ENCODE measurements around the gene ZSCAN10. TPM values are rescaled to one million over a fixed set of nuclear protein-coding genes. Genes with fewer than 3 reads are reported as not detected.

Gene ZSCAN10
- total and polyA plus RNA-seq, 2 of the 13 experiments (the other 11 are each of a cell fraction or from before 2014, with no cell fraction given) = not detected

GRCh38 chr16:3123986-3124886 is 25.1 kb upstream of the ZSCAN10 start (continued):
- TF ChIP-seq ZNF619 (CRISPR knock-in tag; IDR thresholded peaks at IDR 0.05) (peak; percentile 59; the same call in 1 of the 2 replicates), ARNT2 (CRISPR knock-in tag; IDR thresholded peaks at IDR 0.05; ENCODE audit: low read depth) (peak; percentile 23; the same call in 1 of the 2 replicates), SRSF9 (IDR thresholded peaks at IDR 0.05; ENCODE audit: borderline replicate concordance, insufficient read depth, low read depth, low read length, poor library complexity, severe bottlenecking) (no peak), ZBTB40 (IDR thresholded peaks at IDR 0.05) (no peak), ZBTB40 (CRISPR knock-in tag; IDR thresholded peaks at IDR 0.05) (no peak; the same call in 1 of the 2 replicates), NR1H2 (CRISPR knock-in tag; IDR thresholded peaks at IDR 0.05; ENCODE audit: borderline replicate concordance, low read depth) (no peak), ZNF782 (CRISPR knock-in tag; IDR thresholded peaks at IDR 0.05; ENCODE audit: borderline replicate concordance) (peak; percentile 23; the same call in 1 of the 2 replicates), ZFP62 (CRISPR knock-in tag; IDR thresholded peaks at IDR 0.05) (no peak), ZNF225 (CRISPR knock-in tag; IDR thresholded peaks at IDR 0.05) (peak; percentile 77), ZNF496 (CRISPR knock-in tag; IDR thresholded peaks at IDR 0.05; ENCODE audit: insufficient replicate concordance) (no peak), ARID3A (IDR thresholded peaks at IDR 0.05; ENCODE audit: low read depth, low read length) (no peak), GZF1 (CRISPR knock-in tag; IDR thresholded peaks at IDR 0.05) (no peak), HMG20B (CRISPR knock-in tag; conservative IDR thresholded peaks at IDR 0.05) (no peak), BCL3 (CRISPR knock-in tag; IDR thresholded peaks at IDR 0.05) (0 out of 2 replicates have a peak, but pooled peaks have one; percentile 31), ZZZ3 (CRISPR knock-in tag; IDR thresholded peaks at IDR 0.05; ENCODE audit: borderline replicate concordance) (0 out of 2 replicates have a peak, but pooled peaks have one; percentile 58), ZNF841 (CRISPR knock-in tag; IDR thresholded peaks at IDR 0.05; ENCODE audit: borderline replicate concordance) (no peak)
